PC-3 (cell line): Measurements from ENCODE around the gene GRIN3A.

Experiments used
- CTCF ChIP-seq: fragments of 300-600 bp; sonication (generic); conservative IDR thresholded peaks from 2 replicates; pipeline ENCODE4 v1.5.1; 2017; ENCODE audit warnings: antibody characterized with exemption, low read depth, mild to moderate bottlenecking, low read length
- EZH2 ChIP-seq: fragments of 300-600 bp; sonication (generic); IDR thresholded peaks from one replicate; pipeline ENCODE4 v1.6.1; 2017; ENCODE audit warnings: antibody characterized with exemption, mild to moderate bottlenecking, low read length; ENCODE audit not compliant: unreplicated experiment

DNA sequence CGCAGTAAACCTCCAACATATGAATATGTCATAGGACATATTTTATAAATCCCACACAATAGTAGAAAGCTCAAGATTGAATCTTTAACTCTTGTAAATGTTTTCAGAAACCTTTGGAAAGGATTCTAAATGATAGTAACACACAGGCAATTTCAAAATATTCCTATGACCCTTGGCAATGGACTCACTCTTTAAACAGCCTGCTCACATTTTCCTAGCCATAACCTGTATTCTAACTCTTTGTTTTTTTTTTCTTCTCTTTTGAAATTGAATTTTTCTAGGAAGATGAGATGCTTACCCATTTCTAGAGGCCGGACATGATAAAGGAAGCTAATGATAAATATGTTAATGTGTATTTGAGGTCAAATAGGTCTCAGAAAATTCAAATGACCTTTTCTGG is 29.6 kb downstream of the GRIN3A start:
- TF ChIP-seq CTCF (no peak), EZH2 (no peak)
